H1 (cell line): ENCODE results near the gene C1orf21. TPM values are rescaled to one million over a fixed set of nuclear protein-coding genes. Genes with fewer than 3 reads are reported as not detected.
A peak's percentile ranks its signal among the peaks of the same experiment; 100 is the strongest.

Experiments
- CTCF ChIA-PET: fragments of 300-600 bp; sonication (Branson Sonifier 250); formaldehyde crosslinking; loops from one replicate; lab custom pipeline; 2021; ENCODE audit not compliant: partially characterized antibody; lab: Charles Lee
- POLR2A ChIA-PET: fragments of 300-600 bp; sonication (Branson Sonifier 250); formaldehyde crosslinking; loops from one replicate; lab custom pipeline; 2021; ENCODE audit warnings: inconsistent platforms; ENCODE audit not compliant: partially characterized antibody; lab: Charles Lee
- DNase-seq, 2 experiments: peaks; one replicate each; pipeline versions ENCODE4 v3.0.0 to v3.0.0-alpha.2; 2010 to 2022; ENCODE audit warnings: low spot score in 2 of 2, low read depth in 1 of 2, mixed read lengths in 1 of 2
- FAIRE-seq: peaks from 2 replicates; lab custom pipeline; 2011; peaks lifted over from hg19 to GRCh38; lab: Jason Lieb, UNC
- H2AFZ ChIP-seq: 2 replicates; pipeline ENCODE4 v1.8.1; 2012; ENCODE audit warnings: low read length, inconsistent platforms
- H2AK5ac ChIP-seq: 2 replicates; pipeline ENCODE4 v1.6.1; 2013; ENCODE audit warnings: low read depth, low read length
- H2BK120ac ChIP-seq: replicated peaks from 2 replicates; pipeline ENCODE3; 2013; ENCODE audit warnings: low read depth, low read length, inconsistent platforms
- H2BK12ac ChIP-seq: 2 replicates; pipeline ENCODE4 v1.6.1; 2013; ENCODE audit warnings: low read depth, low read length
- H2BK15ac ChIP-seq: 2 replicates; pipeline ENCODE4 v1.6.1; 2013; ENCODE audit warnings: low read length
- H2BK20ac ChIP-seq: 2 replicates; pipeline ENCODE4 v1.6.1; 2013; ENCODE audit warnings: low read length
- H2BK5ac ChIP-seq: 2 replicates; pipeline ENCODE4 v1.6.1; 2013; ENCODE audit warnings: low read depth, low read length
- H3K14ac ChIP-seq: 2 replicates; pipeline ENCODE4 v1.6.1; 2013; ENCODE audit warnings: inconsistent platforms; ENCODE audit not compliant: insufficient read length
- H3K18ac ChIP-seq: 2 replicates; pipeline ENCODE4 v1.6.1; 2013; ENCODE audit warnings: low read length; ENCODE audit errors: extremely low read depth
- H3K23ac ChIP-seq: 2 replicates; pipeline ENCODE4 v1.6.1; 2013; ENCODE audit warnings: inconsistent platforms; ENCODE audit not compliant: insufficient read length
- H3K23me2 ChIP-seq: 2 replicates; pipeline ENCODE4 v1.6.1; 2013; ENCODE audit warnings: low read depth, low read length
- H3K27ac ChIP-seq: 2 replicates; pipeline ENCODE4 v1.6.1; 2011; ENCODE audit warnings: low read depth, low read length, inconsistent platforms
- H3K27me3 ChIP-seq, 4 experiments: replicated peaks in 1 of 4; 1 replicate in 1 of 4; 2 replicates in 3 of 4; pipeline versions ENCODE4 v1.6.1 to v1.8.1; 2011 to 2013; ENCODE audit warnings: low read length in 3 of 4, mild to moderate bottlenecking in 3 of 4, inconsistent platforms in 2 of 4, mixed read lengths in 2 of 4, moderate library complexity in 1 of 4; ENCODE audit not compliant: control insufficient read depth in 3 of 4, insufficient read depth in 3 of 4; ENCODE audit errors: extremely low read depth in 1 of 4
- H3K36me3 ChIP-seq, 4 experiments: 2 replicates each; pipeline versions ENCODE4 v1.6.1 to v1.8.1; 2011 to 2013; ENCODE audit warnings: mild to moderate bottlenecking in 4 of 4, low read length in 3 of 4, moderate library complexity in 2 of 4, control low read depth in 1 of 4, inconsistent platforms in 1 of 4; ENCODE audit not compliant: insufficient read depth in 4 of 4, control insufficient read depth in 2 of 4
- H3K4ac ChIP-seq: replicated peaks from 2 replicates; pipeline ENCODE3; 2013; ENCODE audit warnings: low read length, low read depth, mixed read lengths, inconsistent platforms; ENCODE audit not compliant: insufficient read length
- H3K4me1 ChIP-seq, 4 experiments: replicated peaks in 1 of 4; 1 replicate in 1 of 4; 2 replicates in 3 of 4; pipeline versions ENCODE4 v1.6.1 to v1.8.1; 2011 to 2013; ENCODE audit warnings: low read length in 3 of 4, inconsistent platforms in 2 of 4, mixed read lengths in 1 of 4; ENCODE audit not compliant: insufficient read depth in 4 of 4, control insufficient read depth in 3 of 4
- H3K4me2 ChIP-seq, 2 experiments: 2 replicates each; pipeline versions ENCODE4 v1.6.1 to v1.8.1; 2011 to 2013; ENCODE audit warnings: low read depth in 2 of 2, low read length in 2 of 2, control low read depth in 1 of 2, inconsistent platforms in 1 of 2, mild to moderate bottlenecking in 1 of 2; ENCODE audit not compliant: insufficient read depth in 1 of 2
- H3K4me3 ChIP-seq, 4 experiments: fragments of 200-600, 300-600 bp in 1 of 4; sonication (generic), shearing (Covaris generic), sonication (Bioruptor Twin) in 1 of 4; 2 replicates each; pipeline versions ENCODE4 v1.5.1 to v1.8.1; 2011 to 2016; ENCODE audit warnings: low read length in 4 of 4, low read depth in 3 of 4, control low read depth in 2 of 4, inconsistent platforms in 2 of 4, mild to moderate bottlenecking in 2 of 4, mixed read lengths in 1 of 4, moderate library complexity in 1 of 4; ENCODE audit not compliant: insufficient read depth in 2 of 4; ENCODE audit errors: extremely low read depth in 1 of 4
- H3K56ac ChIP-seq: replicated peaks from 2 replicates; pipeline ENCODE3; 2013; ENCODE audit warnings: low read depth, mild to moderate bottlenecking, mixed read lengths, low read length, inconsistent platforms; ENCODE audit not compliant: insufficient read length
- H3K79me1 ChIP-seq: 2 replicates; pipeline ENCODE4 v1.6.1; 2013; ENCODE audit warnings: low read depth, low read length, control low read depth
- H3K79me2 ChIP-seq, 2 experiments: 2 replicates each; pipeline versions ENCODE4 v1.6.1 to v1.8.1; 2012 to 2013; ENCODE audit warnings: low read length in 2 of 2, mild to moderate bottlenecking in 2 of 2, inconsistent platforms in 1 of 2; ENCODE audit not compliant: insufficient read depth in 2 of 2, control insufficient read depth in 1 of 2
- H3K9ac ChIP-seq, 4 experiments: replicated peaks in 1 of 4; 1 replicate in 1 of 4; 2 replicates in 3 of 4; pipeline versions ENCODE4 v1.6.1 to v1.8.1; 2011 to 2013; ENCODE audit warnings: low read depth in 3 of 4, low read length in 3 of 4, control low read depth in 2 of 4, mild to moderate bottlenecking in 2 of 4, moderate library complexity in 2 of 4, inconsistent platforms in 1 of 4; ENCODE audit errors: extremely low read depth in 1 of 4
- H3K9me3 ChIP-seq, 2 experiments: 2 replicates each; pipeline versions ENCODE4 v1.6.1 to v1.8.1; 2012 to 2013; ENCODE audit warnings: mild to moderate bottlenecking in 2 of 2, moderate library complexity in 2 of 2, control low read depth in 1 of 2, inconsistent platforms in 1 of 2, low read depth in 1 of 2, low read length in 1 of 2, mixed read lengths in 1 of 2; ENCODE audit not compliant: insufficient read depth in 2 of 2
- H4K20me1 ChIP-seq, 2 experiments: replicated peaks in 1 of 2; 2 replicates each; pipeline versions ENCODE3 to v1.8.1; 2011 to 2013; ENCODE audit warnings: inconsistent platforms in 2 of 2, low read length in 2 of 2, mild to moderate bottlenecking in 1 of 2; ENCODE audit not compliant: insufficient read depth in 2 of 2, control insufficient read depth in 1 of 2
- H4K5ac ChIP-seq: 2 replicates; pipeline ENCODE4 v1.6.1; 2013; ENCODE audit warnings: low read length, low read depth, mixed read lengths, inconsistent platforms; ENCODE audit not compliant: insufficient read length
- H4K8ac ChIP-seq: 2 replicates; pipeline ENCODE4 v1.8.0; 2013; ENCODE audit warnings: mild to moderate bottlenecking, moderate library complexity, low read length, inconsistent platforms; ENCODE audit not compliant: insufficient read depth; ENCODE audit errors: extremely low read depth
- H4K91ac ChIP-seq: replicated peaks from 2 replicates; pipeline ENCODE3; 2013; ENCODE audit warnings: low read length, mixed read lengths, inconsistent platforms; ENCODE audit not compliant: insufficient read length
- CEBPB ChIP-seq: IDR thresholded peaks from 2 replicates; pipeline ENCODE4 v1.6.1; 2012; ENCODE audit warnings: low read depth, low read length
- NRF1 ChIP-seq: IDR thresholded peaks from 2 replicates; pipeline ENCODE4 v1.6.1; 2011; ENCODE audit warnings: mild to moderate bottlenecking, low read depth, low read length, improper control_type of control experiment
- RBBP5 ChIP-seq: IDR thresholded peaks from 2 replicates; pipeline ENCODE4 v1.7.1; 2012; ENCODE audit warnings: low read depth, mild to moderate bottlenecking, inconsistent platforms, low read length, moderate library complexity, borderline replicate concordance
- SIRT6 ChIP-seq: IDR thresholded peaks from one replicate; pipeline ENCODE4 v1.7.1; 2012; ENCODE audit warnings: low read length, inconsistent platforms
- TAF7 ChIP-seq: optimal IDR thresholded peaks from 2 replicates; pipeline ENCODE3; 2011; ENCODE audit warnings: low read depth, mild to moderate bottlenecking, inconsistent platforms, low read length, moderate library complexity, borderline replicate concordance
- WGBS, 2 experiments: shearing (Covaris generic) in 1 of 2; methylation state at CpG; one replicate each; pipeline versions ENCODE4 v1.1.6 to v1.1.7; 2013 to 2015; ENCODE audit warnings: low lambda C conversion rate in 2 of 2, mixed read lengths in 2 of 2, inconsistent platforms in 1 of 2, low coverage in 1 of 2, missing lambda C conversion rate in 1 of 2; ENCODE audit not compliant: insufficient replicate concordance in 2 of 2, insufficient coverage in 1 of 2, insufficient read length in 1 of 2; ENCODE audit errors: extremely low coverage in 1 of 2, missing lambda C conversion rate in 1 of 2; 5-methylcytosine and 5-hydroxymethylcytosine counted together
- polyA plus RNA-seq, 7 experiments: library from polyadenylated mRNA; depleted of rRNA in 3 of 7; stranded (reverse) in 5 of 7; unstranded in 2 of 7; fragments of >200 nt in 5 of 7; fragments of 200-250 nt in 2 of 7; gene quantifications; 1 replicate in 5 of 7; 2 replicates in 1 of 7; 4 replicates in 1 of 7; pipeline versions ENCODE4 v1.2.1 to v1.2.3, GENCODE V29; 2011 to 2013; ENCODE audit warnings: missing spikeins in 2 of 7, mixed read lengths in 2 of 7
- total RNA-seq: library from RNA; stranded (reverse); fragmentation: NEBNext Ultra II Directional; extraction: Animal tissue kit (Norgen Biotek cat#: 25700); gene quantifications from 2 replicates; pipeline ENCODE4 v1.2.1, GENCODE V29; 2021
- TF ChIP-seq, protein P1 (sequence below): IDR thresholded peaks from 2 replicates; pipeline ENCODE4 v1.6.1; 2011; ENCODE audit warnings: low read length, improper control_type of control experiment

The C1orf21 gene
- total and polyA plus RNA-seq, 2 of the 8 experiments (the other 6 are each of a cell fraction or from before 2014, with no cell fraction given), result 16.6 to 51.0 TPM

DNA sequence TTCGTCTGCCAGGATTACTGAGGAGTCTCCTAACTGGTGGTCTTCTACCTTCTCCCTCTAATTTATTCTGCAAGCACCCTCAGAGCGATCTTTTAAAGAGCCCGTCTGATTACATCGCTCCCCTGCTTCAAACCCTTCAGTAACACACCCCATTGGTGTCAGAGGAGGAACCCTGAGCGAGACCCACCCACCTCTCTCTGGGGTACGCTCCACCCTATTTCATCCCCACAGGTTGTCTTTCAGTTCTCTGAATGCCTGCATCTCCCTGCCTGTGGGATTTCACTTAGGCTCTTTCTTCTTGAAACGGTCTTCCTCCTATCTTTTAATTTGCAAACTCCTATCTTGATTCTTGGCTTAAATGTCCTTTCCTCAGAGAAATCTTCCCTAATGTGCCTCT, 39.4 kb downstream of the C1orf21 start:
- Histone ChIP-seq H3K9me3 (no peaks in the 10 kb centered on the region), H3K27ac (no peak overlapping the region), H3K14ac (no peak overlapping the region), H4K5ac (no peak overlapping the region), H3K18ac (no peak overlapping the region), H3K56ac (no peak overlapping the region), H3K23me2 (peaks cover 3% of the 10 kb centered on the region), H2BK12ac (no peak overlapping the region), H3K23ac (no peak overlapping the region), H3K4me3 (peak overlapping the region in 2 of 4 experiments; percentile 2 to 18; a peak in 1 of 8 replicates), H3K4me1 (peaks cover 1 to 16% (median 12%) of the 10 kb centered on the region in 4 experiments; a peak in 6 of 7 replicates), H2BK20ac (no peak overlapping the region), H3K4me2 (peak overlapping the region; percentile 45 to 47), H4K8ac (no peak overlapping the region), H3K9ac (no peak overlapping the region), H2BK15ac (no peak overlapping the region), H2AFZ (no peak overlapping the region), H4K20me1 (peaks cover 3 to 4% of the 10 kb centered on the region in 2 experiments)
- WGBS, 2 experiments, result 30% methylated on average over 7 of the region's 7 CpGs; no CpG with 5 or more reads in 1 of the 2 experiments
- POLR2A ChIA-PET, result interaction anchor here (1.1 kb wide), 1 partner anchor 39 kb away, joined by 6 read pairs; the partner anchor contains the start of gene C1orf21
- no peak for TF ChIP-seq RBBP5
- TF ChIP-seq, protein P1, sequence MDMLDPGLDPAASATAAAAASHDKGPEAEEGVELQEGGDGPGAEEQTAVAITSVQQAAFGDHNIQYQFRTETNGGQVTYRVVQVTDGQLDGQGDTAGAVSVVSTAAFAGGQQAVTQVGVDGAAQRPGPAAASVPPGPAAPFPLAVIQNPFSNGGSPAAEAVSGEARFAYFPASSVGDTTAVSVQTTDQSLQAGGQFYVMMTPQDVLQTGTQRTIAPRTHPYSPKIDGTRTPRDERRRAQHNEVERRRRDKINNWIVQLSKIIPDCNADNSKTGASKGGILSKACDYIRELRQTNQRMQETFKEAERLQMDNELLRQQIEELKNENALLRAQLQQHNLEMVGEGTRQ, result no peak
- no peak for TF ChIP-seq SIRT6
- TF ChIP-seq CEBPB, result no peak
- no peak for TF ChIP-seq NRF1
- no peak for TF ChIP-seq TAF7
- TF ChIP-seq, all 59 proteins: peak for 0
- Histone ChIP-seq H3K36me3 (peaks cover 0 to 3% (median 0%) of the 10 kb centered on the region in 4 experiments; a peak in 1 of 8 replicates), H3K4ac (no peak overlapping the region), H3K79me1 (peaks cover 6% of the 10 kb centered on the region), H2AK5ac (no peak overlapping the region), H2BK120ac (no peak overlapping the region), H2BK5ac (no peak overlapping the region), H4K91ac (no peak overlapping the region), H3K27me3 (no peaks in the 10 kb centered on the region), H3K79me2 (peaks cover 0 to 70% of the 10 kb centered on the region in 2 experiments; a peak in 3 of 4 replicates)
- peak; percentile 88 for FAIRE-seq
- DNase-seq, result no peak
- CTCF ChIA-PET, result interaction anchor here (1.2 to 2.0 kb wide), 5 partner anchors 8 to 47 kb away, joined by 3 to 9 read pairs (median 3); no protein-coding TSS in a partner anchor
